ENCODE measurements around the gene OR56B4. TPM values are rescaled to one million over a fixed set of nuclear protein-coding genes. Genes with fewer than 3 reads are reported as not detected.

OR56B4 gene
- total and polyA plus RNA-seq, 10 of the 15 experiments (the other 5 are each of a cell fraction or from before 2014, with no cell fraction given): not detected

GRCh38 chr11:6129635-6130034, 22.2 kb downstream of the OR56B4 start (continued):
- no peak for TF ChIP-seq ATF3 (IDR thresholded peaks at IDR 0.05; ENCODE audit: borderline replicate concordance, extremely low read depth, low read depth, low read length)
- TF ChIP-seq CHD2 (IDR thresholded peaks at IDR 0.05; ENCODE audit: borderline replicate concordance, low read depth, low read length): no peak
- TF ChIP-seq PBX3 (IDR thresholded peaks at IDR 0.05; ENCODE audit: insufficient replicate concordance, low read depth, low read length): no peak
- TF ChIP-seq ELK1 (IDR thresholded peaks at IDR 0.05; ENCODE audit: low read depth, low read length): no peak
- no peak for TF ChIP-seq BCL11A (IDR thresholded peaks at IDR 0.05; ENCODE audit: low read depth, low read length)
- no peak for TF ChIP-seq YY1 (IDR thresholded peaks at IDR 0.05; ENCODE audit: low read depth, low read length)
- no peak for TF ChIP-seq JUNB (IDR thresholded peaks at IDR 0.05)
- TF ChIP-seq MEF2B (IDR thresholded peaks at IDR 0.05; ENCODE audit: partially characterized antibody, poor library complexity, severe bottlenecking): no peak
- TF ChIP-seq, protein P1, sequence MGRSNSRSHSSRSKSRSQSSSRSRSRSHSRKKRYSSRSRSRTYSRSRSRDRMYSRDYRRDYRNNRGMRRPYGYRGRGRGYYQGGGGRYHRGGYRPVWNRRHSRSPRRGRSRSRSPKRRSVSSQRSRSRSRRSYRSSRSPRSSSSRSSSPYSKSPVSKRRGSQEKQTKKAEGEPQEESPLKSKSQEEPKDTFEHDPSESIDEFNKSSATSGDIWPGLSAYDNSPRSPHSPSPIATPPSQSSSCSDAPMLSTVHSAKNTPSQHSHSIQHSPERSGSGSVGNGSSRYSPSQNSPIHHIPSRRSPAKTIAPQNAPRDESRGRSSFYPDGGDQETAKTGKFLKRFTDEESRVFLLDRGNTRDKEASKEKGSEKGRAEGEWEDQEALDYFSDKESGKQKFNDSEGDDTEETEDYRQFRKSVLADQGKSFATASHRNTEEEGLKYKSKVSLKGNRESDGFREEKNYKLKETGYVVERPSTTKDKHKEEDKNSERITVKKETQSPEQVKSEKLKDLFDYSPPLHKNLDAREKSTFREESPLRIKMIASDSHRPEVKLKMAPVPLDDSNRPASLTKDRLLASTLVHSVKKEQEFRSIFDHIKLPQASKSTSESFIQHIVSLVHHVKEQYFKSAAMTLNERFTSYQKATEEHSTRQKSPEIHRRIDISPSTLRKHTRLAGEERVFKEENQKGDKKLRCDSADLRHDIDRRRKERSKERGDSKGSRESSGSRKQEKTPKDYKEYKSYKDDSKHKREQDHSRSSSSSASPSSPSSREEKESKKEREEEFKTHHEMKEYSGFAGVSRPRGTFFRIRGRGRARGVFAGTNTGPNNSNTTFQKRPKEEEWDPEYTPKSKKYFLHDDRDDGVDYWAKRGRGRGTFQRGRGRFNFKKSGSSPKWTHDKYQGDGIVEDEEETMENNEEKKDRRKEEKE (IDR thresholded peaks at IDR 0.05): no peak
- no peak for TF ChIP-seq TCF12 (IDR thresholded peaks at IDR 0.05; ENCODE audit: low read depth, low read length)
